PC-9 (cell line): ENCODE measurements around the gene DPP4.

Experiments used
- EZH2 ChIP-seq: fragments of 200-600 bp; sonication (generic); IDR thresholded peaks from 2 replicates; pipeline ENCODE4 v1.8.0; 2017; ENCODE audit warnings: antibody characterized with exemption, low read depth
- TF ChIP-seq, protein P1 (sequence below): fragments of 200-600 bp; sonication (generic); conservative IDR thresholded peaks from 2 replicates; pipeline ENCODE4 v1.6.1; 2017; ENCODE audit warnings: mixed run types, antibody characterized with exemption, mild to moderate bottlenecking, moderate library complexity

DNA sequence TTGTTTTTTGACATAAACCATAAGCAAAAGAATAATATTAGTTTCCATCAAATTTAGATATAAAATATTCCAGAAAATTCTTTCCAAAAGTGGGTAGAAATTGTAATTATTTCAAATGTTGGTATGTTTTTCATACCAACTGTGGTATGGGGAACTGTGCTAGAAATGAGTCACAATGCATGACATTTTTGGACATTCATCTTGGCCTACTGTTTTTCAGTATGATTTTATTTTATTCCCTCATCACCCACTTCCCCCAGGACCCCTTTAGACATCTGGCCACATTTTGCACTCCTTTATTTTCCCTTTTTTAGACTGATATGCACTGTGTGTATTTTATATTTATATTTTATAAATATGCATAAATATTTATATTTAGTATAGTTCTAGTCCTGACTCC is 97.1 kb downstream of the DPP4 start:
- no peak for TF ChIP-seq EZH2
- TF ChIP-seq, protein P1, sequence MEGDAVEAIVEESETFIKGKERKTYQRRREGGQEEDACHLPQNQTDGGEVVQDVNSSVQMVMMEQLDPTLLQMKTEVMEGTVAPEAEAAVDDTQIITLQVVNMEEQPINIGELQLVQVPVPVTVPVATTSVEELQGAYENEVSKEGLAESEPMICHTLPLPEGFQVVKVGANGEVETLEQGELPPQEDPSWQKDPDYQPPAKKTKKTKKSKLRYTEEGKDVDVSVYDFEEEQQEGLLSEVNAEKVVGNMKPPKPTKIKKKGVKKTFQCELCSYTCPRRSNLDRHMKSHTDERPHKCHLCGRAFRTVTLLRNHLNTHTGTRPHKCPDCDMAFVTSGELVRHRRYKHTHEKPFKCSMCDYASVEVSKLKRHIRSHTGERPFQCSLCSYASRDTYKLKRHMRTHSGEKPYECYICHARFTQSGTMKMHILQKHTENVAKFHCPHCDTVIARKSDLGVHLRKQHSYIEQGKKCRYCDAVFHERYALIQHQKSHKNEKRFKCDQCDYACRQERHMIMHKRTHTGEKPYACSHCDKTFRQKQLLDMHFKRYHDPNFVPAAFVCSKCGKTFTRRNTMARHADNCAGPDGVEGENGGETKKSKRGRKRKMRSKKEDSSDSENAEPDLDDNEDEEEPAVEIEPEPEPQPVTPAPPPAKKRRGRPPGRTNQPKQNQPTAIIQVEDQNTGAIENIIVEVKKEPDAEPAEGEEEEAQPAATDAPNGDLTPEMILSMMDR, result no peak
